ENCODE measurements around the gene SCNN1A. TPM values are rescaled to one million over a fixed set of nuclear protein-coding genes. Genes with fewer than 3 reads are reported as not detected.

SCNN1A gene
- total RNA-seq, 1 donor from 2014 or later = 1.2 TPM

GRCh38 chr12:6416596-6416995, 41.2 kb upstream of the SCNN1A start:
- no peaks in the 10 kb centered on the region for H3F3A ChIP-seq (ENCODE audit: low read depth)
- no peaks in the 10 kb centered on the region for H3K9me3 ChIP-seq (ENCODE audit: low read depth)
- H3K36me3 ChIP-seq = no peaks in the 10 kb centered on the region
- no peaks in the 10 kb centered on the region for H3K79me2 ChIP-seq (ENCODE audit: low read depth)
- Mint-ChIP-seq H3K36me3 (no peaks in the 10 kb centered on the region), H3K27me3 (ENCODE audit: insufficient read depth, low read depth) (peaks cover 3% of the 10 kb centered on the region), H3K4me1 (no peaks in the 10 kb centered on the region), H3K27ac (no peak overlapping the region), H3K9me3 (no peaks in the 10 kb centered on the region), H3K4me3 (no peak overlapping the region)
- no peak overlapping the region for H3K9ac ChIP-seq
- H3K4me2 ChIP-seq = no peak overlapping the region
- H2AFZ ChIP-seq (replicated peaks) = no peak overlapping the region
- H3K4me1 ChIP-seq = no peaks in the 10 kb centered on the region
- no peak for TF ChIP-seq CTCF (IDR thresholded peaks at IDR 0.05)
- no peak for TF ChIP-seq EZH2phosphoT487 (IDR thresholded peaks at IDR 0.05)
- TF ChIP-seq EZH2 (IDR thresholded peaks at IDR 0.05) = no peak
- H3K27ac ChIP-seq = no peak overlapping the region
- no peaks in the 10 kb centered on the region for H4K20me1 ChIP-seq (ENCODE audit: low read depth)
- no peak overlapping the region for H3K4me3 ChIP-seq
- H3K27me3 ChIP-seq = no peaks in the 10 kb centered on the region
- DNase-seq (ENCODE audit: low spot score) = no peak

- Histone ChIP-seq H3K36me3 (no peaks in the 10 kb centered on the region), H3K4me2 (no peak overlapping the region), H4K20me1 (ENCODE audit: low read depth) (no peaks in the 10 kb centered on the region), H3K4me3 (no peak overlapping the region), H3K79me2 (ENCODE audit: low read depth) (no peaks in the 10 kb centered on the region), H2AFZ (replicated peaks) (no peak overlapping the region), H3K27me3 (no peaks in the 10 kb centered on the region), H3K27ac (no peak overlapping the region), H3K4me1 (no peaks in the 10 kb centered on the region), H3K9me3 (ENCODE audit: low read depth) (no peaks in the 10 kb centered on the region), H3K9ac (no peak overlapping the region), H3F3A (ENCODE audit: low read depth) (no peaks in the 10 kb centered on the region)
- Mint-ChIP-seq H3K27me3 (ENCODE audit: insufficient read depth, low read depth) (peaks cover 5% of the 10 kb centered on the region), H3K9me3 (peaks cover 3% of the 10 kb centered on the region), H3K27ac (no peak overlapping the region), H3K4me1 (no peaks in the 10 kb centered on the region), H3K36me3 (no peaks in the 10 kb centered on the region), H3K4me3 (no peak overlapping the region)
- TF ChIP-seq CTCF (IDR thresholded peaks at IDR 0.05) (no peak), EZH2phosphoT487 (IDR thresholded peaks at IDR 0.05) (no peak), EZH2 (IDR thresholded peaks at IDR 0.05) (no peak)
- DNase-seq (ENCODE audit: low spot score) = no peak
Measured at GRCh38 chr12:6407236-6407954, 32.0 kb upstream of the SCNN1A start.

- no peaks in the 10 kb centered on the region for H3K4me1 Mint-ChIP-seq
- DNase-seq (ENCODE audit: low spot score) = no peak
Measured at GRCh38 chr12:6405963-6406362, 30.6 kb upstream of the SCNN1A start.

More at GRCh38 chr12:6405963-6406362, 30.6 kb upstream of the SCNN1A start:
- no peak overlapping the region for H3K27ac Mint-ChIP-seq
- H3K4me3 ChIP-seq = no peak overlapping the region
- no peaks in the 10 kb centered on the region for H3K9me3 ChIP-seq (ENCODE audit: low read depth)
- H3K36me3 ChIP-seq = no peaks in the 10 kb centered on the region
- H3K27ac ChIP-seq = no peak overlapping the region
- TF ChIP-seq EZH2phosphoT487 (IDR thresholded peaks at IDR 0.05) (no peak), EZH2 (IDR thresholded peaks at IDR 0.05) (no peak), CTCF (IDR thresholded peaks at IDR 0.05) (no peak)
- no peaks in the 10 kb centered on the region for H3K4me1 ChIP-seq
- H3K27me3 ChIP-seq = no peaks in the 10 kb centered on the region
- H3K4me2 ChIP-seq = no peak overlapping the region
- no peak overlapping the region for H2AFZ ChIP-seq (replicated peaks)
- no peaks in the 10 kb centered on the region for H3K79me2 ChIP-seq (ENCODE audit: low read depth)
- no peaks in the 10 kb centered on the region for H3K36me3 Mint-ChIP-seq
- peaks cover 3% of the 10 kb centered on the region for H3K9me3 Mint-ChIP-seq
- no peak overlapping the region for H3K4me3 Mint-ChIP-seq
- H4K20me1 ChIP-seq (ENCODE audit: low read depth) = no peaks in the 10 kb centered on the region
- H3K9ac ChIP-seq = no peak overlapping the region
- no peaks in the 10 kb centered on the region for H3F3A ChIP-seq (ENCODE audit: low read depth)
- peaks cover 5% of the 10 kb centered on the region for H3K27me3 Mint-ChIP-seq (ENCODE audit: insufficient read depth, low read depth)
